ENCODE data around the gene CDH4. TPM values are rescaled to one million over a fixed set of nuclear protein-coding genes. Genes with fewer than 3 reads are reported as not detected.

The CDH4 gene
- total and polyA plus RNA-seq, 8 donors, result under 0.01 to 2.2 (median 0.11) TPM; not detected in 2

GRCh38 chr20:61464307-61465303 is 212.5 kb downstream of the CDH4 start:
- Histone ChIP-seq H3K36me3 (no peaks in the 10 kb centered on the region), H3K9me3 (peaks cover 0 to 34% (median 13%) of the 10 kb centered on the region in 4 donors), H3K27ac (no peak overlapping the region), H3K4me1 (no peaks in the 10 kb centered on the region), H3K4me3 (no peak overlapping the region), H3K27me3 (peaks cover 0 to 6% (median 0%) of the 10 kb centered on the region in 3 donors)
- intact Hi-C loops (cut with DNase I; ENCODE audit: low total_unique reads), result no loop called here
- DNase-seq, result no peak
- TF ChIP-seq POLR2A (IDR thresholded peaks at IDR 0.05) (no peak), EP300 (IDR thresholded peaks at IDR 0.05) (no peak), CTCF (IDR thresholded peaks at IDR 0.05) (no peak)
- 68 to 78% (median 71%) methylated on average over 9 of the region's 9 CpGs for WGBS, 5 donors

- no peak for TF ChIP-seq EP300 (IDR thresholded peaks at IDR 0.05)
- TF ChIP-seq POLR2A (IDR thresholded peaks at IDR 0.05), result no peak
- no peak for TF ChIP-seq CTCF (IDR thresholded peaks at IDR 0.05)
- no peak for TF ChIP-seq POLR2AphosphoS5 (IDR thresholded peaks at IDR 0.05)
- intact Hi-C loops (cut with DNase I; ENCODE audit: low total_unique reads), result no loop called here
- H3K27ac ChIP-seq, result no peak overlapping the region
- WGBS, 5 donors, result 75 to 89% (median 83%) methylated on average over 7 of the region's 7 CpGs
- no peaks in the 10 kb centered on the region for H3K36me3 ChIP-seq
- peaks cover 0 to 34% (median 0%) of the 10 kb centered on the region in 3 donors for H3K27me3 ChIP-seq
- no peak for DNase-seq
- H3K9me3 ChIP-seq, result peaks cover 0 to 20% (median 17%) of the 10 kb centered on the region in 4 donors
- H3K4me1 ChIP-seq, result no peaks in the 10 kb centered on the region
- H3K4me3 ChIP-seq, result no peak overlapping the region
Measured at GRCh38 chr20:61475729-61476128, 223.7 kb downstream of the CDH4 start.

GRCh38 chr20:61476956-61477355 is 224.9 kb downstream of the CDH4 start:
- Histone ChIP-seq H3K9me3 (peaks cover 0 to 20% (median 17%) of the 10 kb centered on the region in 4 donors), H3K27me3 (peaks cover 0 to 34% (median 0%) of the 10 kb centered on the region in 3 donors), H3K4me1 (no peaks in the 10 kb centered on the region), H3K4me3 (no peak overlapping the region), H3K36me3 (no peaks in the 10 kb centered on the region), H3K27ac (no peak overlapping the region)
- DNase-seq, result no peak
- no peak for TF ChIP-seq CTCF (IDR thresholded peaks at IDR 0.05)
- no peak for TF ChIP-seq POLR2AphosphoS5 (IDR thresholded peaks at IDR 0.05)
- no peak for TF ChIP-seq POLR2A (IDR thresholded peaks at IDR 0.05)
- no peak for TF ChIP-seq EP300 (IDR thresholded peaks at IDR 0.05)
- 61 to 72% (median 71%) methylated on average over 12 of the region's 12 CpGs for WGBS, 5 donors
- intact Hi-C loops (cut with DNase I; ENCODE audit: low total_unique reads), result no loop called here

- TF ChIP-seq POLR2A (IDR thresholded peaks at IDR 0.05), result no peak
- TF ChIP-seq EP300 (IDR thresholded peaks at IDR 0.05), result no peak
- TF ChIP-seq CTCF (IDR thresholded peaks at IDR 0.05), result no peak
- Histone ChIP-seq H3K4me3 (no peak overlapping the region), H3K27ac (no peak overlapping the region), H3K36me3 (no peaks in the 10 kb centered on the region), H3K4me1 (no peaks in the 10 kb centered on the region), H3K27me3 (peaks cover 0 to 34% (median 0%) of the 10 kb centered on the region in 3 donors), H3K9me3 (peaks cover 0 to 20% (median 17%) of the 10 kb centered on the region in 4 donors)
- intact Hi-C loops (cut with DNase I; ENCODE audit: low total_unique reads), result no loop called here
- DNase-seq, result no peak
- 70 to 76% (median 75%) methylated on average over 9 of the region's 9 CpGs for WGBS, 5 donors
Measured at GRCh38 chr20:61477451-61477861, 225.4 kb downstream of the CDH4 start.
